ENCODE data around the gene ITGBL1. TPM values are rescaled to one million over a fixed set of nuclear protein-coding genes. Genes with fewer than 3 reads are reported as not detected.
A peak's percentile ranks its signal among the peaks of the same experiment; 100 is the strongest.

The ITGBL1 gene
- total RNA-seq, 6 experiments from 2014 or later = 92.4 to 114 (median 105) TPM

DNA sequence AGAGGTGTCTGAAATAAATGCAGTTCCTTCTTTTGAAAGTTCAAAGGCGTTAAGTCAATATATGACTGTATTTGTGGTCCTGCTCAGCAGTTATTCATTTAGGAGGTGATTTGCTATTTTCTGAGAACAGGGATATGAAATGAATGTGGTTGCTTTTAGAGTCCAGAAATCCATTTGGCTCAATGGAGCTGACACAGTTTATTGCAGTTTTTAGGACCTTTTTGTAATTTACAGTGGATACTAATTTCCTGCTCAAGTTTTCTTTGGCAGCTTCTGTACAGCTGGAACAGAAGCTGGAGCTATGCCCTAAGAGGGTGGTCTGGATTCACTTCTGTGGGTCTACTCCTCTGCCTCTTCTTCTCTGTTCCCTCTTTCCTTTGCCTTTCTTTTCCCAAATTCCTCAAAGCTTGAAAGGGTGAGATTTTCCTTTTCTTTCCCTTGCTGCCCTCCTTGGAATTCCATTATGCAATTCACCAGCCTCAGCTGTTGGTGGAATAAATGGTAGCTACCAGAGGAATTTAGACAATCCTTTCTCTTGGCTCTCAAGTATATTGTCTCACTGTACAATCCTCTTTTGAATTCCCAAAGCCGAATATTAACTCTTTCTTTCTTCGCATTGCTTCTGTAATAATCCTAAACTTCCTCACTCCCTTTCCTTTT lies 39.9 kb downstream of the ITGBL1 start:
- TF ChIP-seq, protein P1, sequence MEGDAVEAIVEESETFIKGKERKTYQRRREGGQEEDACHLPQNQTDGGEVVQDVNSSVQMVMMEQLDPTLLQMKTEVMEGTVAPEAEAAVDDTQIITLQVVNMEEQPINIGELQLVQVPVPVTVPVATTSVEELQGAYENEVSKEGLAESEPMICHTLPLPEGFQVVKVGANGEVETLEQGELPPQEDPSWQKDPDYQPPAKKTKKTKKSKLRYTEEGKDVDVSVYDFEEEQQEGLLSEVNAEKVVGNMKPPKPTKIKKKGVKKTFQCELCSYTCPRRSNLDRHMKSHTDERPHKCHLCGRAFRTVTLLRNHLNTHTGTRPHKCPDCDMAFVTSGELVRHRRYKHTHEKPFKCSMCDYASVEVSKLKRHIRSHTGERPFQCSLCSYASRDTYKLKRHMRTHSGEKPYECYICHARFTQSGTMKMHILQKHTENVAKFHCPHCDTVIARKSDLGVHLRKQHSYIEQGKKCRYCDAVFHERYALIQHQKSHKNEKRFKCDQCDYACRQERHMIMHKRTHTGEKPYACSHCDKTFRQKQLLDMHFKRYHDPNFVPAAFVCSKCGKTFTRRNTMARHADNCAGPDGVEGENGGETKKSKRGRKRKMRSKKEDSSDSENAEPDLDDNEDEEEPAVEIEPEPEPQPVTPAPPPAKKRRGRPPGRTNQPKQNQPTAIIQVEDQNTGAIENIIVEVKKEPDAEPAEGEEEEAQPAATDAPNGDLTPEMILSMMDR (IDR thresholded peaks at IDR 0.05) = no peak
- Mint-ChIP-seq H3K4me3 (no peak overlapping the region), H3K9me3 (no peaks in the 10 kb centered on the region), H3K4me1 (ENCODE audit: low read depth) (peaks cover 61% of the 10 kb centered on the region), H3K27ac (0 out of 2 replicates have a peak overlapping the region, but pooled peaks have one; percentile 48), H3K27me3 (ENCODE audit: insufficient read depth) (no peaks in the 10 kb centered on the region; the same call in 1 of the 2 replicates), H3K36me3 (ENCODE audit: low read depth) (peaks cover 6% of the 10 kb centered on the region)
- DNase-seq = no peak

DNA sequence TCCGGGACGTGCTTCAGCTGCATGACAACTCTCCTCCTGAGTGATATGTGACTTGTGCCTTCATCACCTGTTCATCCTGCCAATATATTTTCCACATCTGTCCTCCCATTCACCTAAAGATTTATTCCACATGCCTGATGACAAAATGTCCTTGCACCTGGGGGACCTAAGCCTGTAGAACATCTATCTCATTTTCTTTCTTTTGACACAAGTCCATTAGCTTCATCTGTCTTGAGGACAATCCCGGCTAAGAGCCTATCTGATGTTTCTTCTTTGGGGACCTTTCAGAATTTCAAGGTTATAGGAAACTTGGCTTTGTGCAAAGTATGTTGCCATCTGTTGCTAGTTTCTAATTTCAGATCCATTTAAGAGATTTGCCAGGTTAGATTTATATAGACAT lies 41.1 kb downstream of the ITGBL1 start:
- Mint-ChIP-seq H3K27ac (no peak overlapping the region), H3K9me3 (no peaks in the 10 kb centered on the region), H3K36me3 (ENCODE audit: low read depth) (peaks cover 6% of the 10 kb centered on the region; the same call in 1 of the 2 replicates), H3K4me1 (ENCODE audit: low read depth) (peaks cover 50% of the 10 kb centered on the region), H3K4me3 (no peak overlapping the region), H3K27me3 (ENCODE audit: insufficient read depth) (no peaks in the 10 kb centered on the region)
- DNase-seq = no peak
- TF ChIP-seq, protein P1 (IDR thresholded peaks at IDR 0.05) = no peak

GRCh38 chr13:101499406-101499805 lies 46.9 kb downstream of the ITGBL1 start:
- H3K4me3 Mint-ChIP-seq = no peak overlapping the region
- H3K27ac Mint-ChIP-seq = no peak overlapping the region

DNA sequence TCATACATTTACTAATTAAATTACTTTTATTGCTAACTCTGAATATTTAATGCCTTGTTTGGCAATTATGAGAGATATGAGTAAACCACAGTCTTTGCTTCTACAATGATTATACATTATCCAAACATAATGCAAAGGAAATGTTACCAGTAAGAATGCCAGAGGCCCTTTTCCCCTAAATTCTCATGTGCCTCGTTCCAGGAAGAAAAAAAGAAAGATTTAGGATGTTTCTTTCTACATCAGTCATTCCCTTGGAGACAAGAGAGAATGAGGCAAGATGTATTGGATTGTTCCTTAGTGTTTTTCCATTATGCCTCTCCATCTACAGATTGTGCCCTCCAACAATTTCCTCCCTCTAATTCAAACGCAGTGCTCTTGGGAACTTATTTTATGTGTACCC lies 50.1 kb downstream of the ITGBL1 start:
- H3K9me3 Mint-ChIP-seq = no peaks in the 10 kb centered on the region
- TF ChIP-seq, protein P1 (IDR thresholded peaks at IDR 0.05) = no peak
- H3K27ac Mint-ChIP-seq = no peak overlapping the region
- H3K27me3 Mint-ChIP-seq (ENCODE audit: insufficient read depth) = no peaks in the 10 kb centered on the region
- H3K4me3 Mint-ChIP-seq = no peak overlapping the region
- H3K36me3 Mint-ChIP-seq (ENCODE audit: low read depth) = peaks cover 4% of the 10 kb centered on the region; the same call in 1 of the 2 replicates
- DNase-seq = no peak
- H3K4me1 Mint-ChIP-seq (ENCODE audit: low read depth) = peaks cover 32% of the 10 kb centered on the region

More at GRCh38 chr13:101499406-101499805, 46.9 kb downstream of the ITGBL1 start:
- no peak for DNase-seq
- H3K36me3 Mint-ChIP-seq (ENCODE audit: low read depth) = peaks cover 4% of the 10 kb centered on the region; the same call in 1 of the 2 replicates
- peaks cover 24% of the 10 kb centered on the region for H3K4me1 Mint-ChIP-seq (ENCODE audit: low read depth)
- TF ChIP-seq, protein P1 (IDR thresholded peaks at IDR 0.05) = no peak
- no peaks in the 10 kb centered on the region for H3K9me3 Mint-ChIP-seq
- no peaks in the 10 kb centered on the region for H3K27me3 Mint-ChIP-seq (ENCODE audit: insufficient read depth)

DNA sequence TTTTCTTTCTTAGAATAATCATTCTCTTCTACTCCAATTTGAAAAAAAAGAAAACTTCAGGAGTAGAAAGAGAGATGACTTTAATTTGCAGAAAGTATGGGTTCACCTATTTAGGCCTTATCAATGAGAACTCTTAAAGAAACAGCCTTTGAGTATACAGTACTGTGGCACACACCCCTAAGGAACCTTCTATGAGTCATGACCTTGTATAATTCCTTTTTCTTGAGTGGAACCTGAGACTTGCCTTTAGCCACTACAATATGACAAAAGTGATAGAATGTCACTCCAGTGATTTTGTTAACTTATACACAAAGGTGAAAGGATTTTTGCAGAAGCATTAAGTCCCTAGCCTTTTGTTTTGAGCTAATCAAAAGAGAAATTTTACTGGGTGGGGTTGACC lies 58.7 kb downstream of the ITGBL1 start:
- H3K4me1 Mint-ChIP-seq (ENCODE audit: low read depth) = peaks cover 53% of the 10 kb centered on the region
- H3K27ac Mint-ChIP-seq = peak overlapping the region; percentile 57
- no peak overlapping the region for H3K4me3 Mint-ChIP-seq
- no peaks in the 10 kb centered on the region for H3K9me3 Mint-ChIP-seq
- no peaks in the 10 kb centered on the region; the same call in 1 of the 2 replicates for H3K27me3 Mint-ChIP-seq (ENCODE audit: insufficient read depth)
- TF ChIP-seq, protein P1 (IDR thresholded peaks at IDR 0.05) = no peak
- DNase-seq = no peak
- H3K36me3 Mint-ChIP-seq (ENCODE audit: low read depth) = peaks cover 10% of the 10 kb centered on the region
